Ovary (tissue), 3 donors: Measurements from ENCODE around the gene CACNA1H.
"Not testable (repeated sequence)": the region's sequence is repeated elsewhere in the genome, so short reads cannot be mapped to it uniquely, and the experiment has no call there.

ENCODE experiments used
- CTCF ChIP-seq, 3 donors: fragments of 450-650 bp in 2 of 3; fragments of 200-600 bp in 1 of 3; IDR thresholded peaks; one replicate each; pipeline versions ENCODE4 v1.5.1 to v1.8.0; 2016 to 2022; ENCODE audit warnings: antibody characterized with exemption in 3 of 3, mild to moderate bottlenecking in 1 of 3
- EP300 ChIP-seq: sonication (generic); formaldehyde crosslinking; IDR thresholded peaks from one replicate; pipeline ENCODE4 v1.6.1; 2017; ENCODE audit warnings: antibody characterized with exemption
- POLR2A ChIP-seq: fragments of 450-650 bp; IDR thresholded peaks from one replicate; pipeline ENCODE4 v1.6.1; 2017; ENCODE audit warnings: antibody characterized with exemption, mild to moderate bottlenecking, moderate library complexity
- donor health status: DM: no; HTN: no; CAD: no.

GRCh38 chr16:1238909-1239308, 86.0 kb downstream of the CACNA1H start:
- not testable (repeated sequence) for TF ChIP-seq POLR2A; CTCF (IDR thresholded peaks at IDR 0.05); EP300
